HEK293T (cell line): ENCODE results near the gene SEMA5A.

ENCODE experiments used
- ELF4 ChIP-seq: fragments of 450-650 bp; IDR thresholded peaks from 2 replicates; pipeline ENCODE4 v1.6.1; 2017; ENCODE audit warnings: antibody characterized with exemption
- FOXA1 ChIP-seq: fragments of 450-650 bp; IDR thresholded peaks from 2 replicates; pipeline ENCODE4 v1.6.1; 2016; ENCODE audit warnings: mild to moderate bottlenecking
- LEF1 ChIP-seq: fragments of 450-650 bp; IDR thresholded peaks from 2 replicates; pipeline ENCODE4 v1.6.1; 2017; ENCODE audit warnings: mild to moderate bottlenecking, borderline replicate concordance
- SP1 ChIP-seq: fragments of 450-650 bp; IDR thresholded peaks from 2 replicates; pipeline ENCODE4 v1.6.1; 2017
- SUZ12 ChIP-seq: fragments of 450-650 bp; IDR thresholded peaks from 2 replicates; pipeline ENCODE4 v1.6.1; 2016; ENCODE audit warnings: mild to moderate bottlenecking
- TARDBP ChIP-seq: fragments of 450-650 bp; IDR thresholded peaks from 2 replicates; pipeline ENCODE4 v1.6.1; 2016

GRCh38 chr5:9169557-9169902 is 376.3 kb downstream of the SEMA5A start:
- TF ChIP-seq TARDBP (no peak), FOXA1 (no peak), SUZ12 (no peak), ELF4 (no peak), SP1 (no peak), LEF1 (no peak)
